Measurements from ENCODE around the gene GUCA1A. TPM values are rescaled to one million over a fixed set of nuclear protein-coding genes. Genes with fewer than 3 reads are reported as not detected.
"Not testable (repeated sequence)": the region's sequence is repeated elsewhere in the genome, so short reads cannot be mapped to it uniquely, and the experiment has no call there.

The GUCA1A gene
- total RNA-seq, 2 donors from 2014 or later = 0.14 to 0.21 TPM

GRCh38 chr6:42169780-42170179 lies 3.4 kb upstream of the GUCA1A start:
- H3K27me3 Mint-ChIP-seq (ENCODE audit: low read depth); DNase-seq; H3K4me3 Mint-ChIP-seq; H3K4me1 Mint-ChIP-seq (ENCODE audit: low read depth); ATAC-seq (replicated peaks in 1 of 2); H3K27ac Mint-ChIP-seq; H3K36me3 Mint-ChIP-seq (ENCODE audit: insufficient read depth in 2 of 2); H3K9me3 Mint-ChIP-seq: not testable (repeated sequence)

GRCh38 chr6:42171813-42172581 lies 1.2 kb upstream of the GUCA1A start:
- Mint-ChIP-seq H3K27me3 (ENCODE audit: low read depth) (no peaks in the 10 kb centered on the region), H3K27ac (no peak overlapping the region), H3K9me3 (no peaks in the 10 kb centered on the region), H3K4me3 (no peak overlapping the region), H3K4me1 (ENCODE audit: low read depth) (no peaks in the 10 kb centered on the region), H3K36me3 (ENCODE audit: insufficient read depth in 2 of 2) (no peaks in the 10 kb centered on the region)
- DNase-seq (no peak), ATAC-seq (replicated peaks in 1 of 2) (no peak)

DNA sequence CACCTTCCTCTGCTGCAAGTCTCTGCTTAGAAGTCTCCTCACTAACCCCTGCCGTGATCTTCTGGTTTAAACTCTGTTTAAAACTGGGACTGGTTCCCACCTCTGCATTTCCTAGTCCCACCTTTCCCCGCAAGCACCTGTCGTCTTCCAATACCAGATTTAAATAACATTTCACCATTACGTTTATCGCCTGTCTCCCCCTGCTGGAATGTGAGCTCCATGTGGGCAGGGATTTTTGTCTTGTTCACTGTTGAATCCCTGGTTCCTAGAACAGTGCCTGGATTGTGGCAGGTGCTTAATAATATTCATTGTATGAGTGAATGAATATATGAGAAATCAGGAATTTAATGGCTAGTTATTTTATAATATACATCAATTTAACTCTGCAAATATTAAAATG lies 2.7 kb downstream of the GUCA1A start:
- no peak overlapping the region for H3K4me3 Mint-ChIP-seq
- H3K4me1 Mint-ChIP-seq (ENCODE audit: low read depth) = peaks cover 13% of the 10 kb centered on the region
- H3K27ac Mint-ChIP-seq = no peak overlapping the region
- H3K27me3 Mint-ChIP-seq (ENCODE audit: low read depth) = peaks cover 11% of the 10 kb centered on the region
- DNase-seq = no peak
- no peaks in the 10 kb centered on the region for H3K9me3 Mint-ChIP-seq
- no peaks in the 10 kb centered on the region for H3K36me3 Mint-ChIP-seq (ENCODE audit: insufficient read depth in 2 of 2)
- ATAC-seq (replicated peaks in 1 of 2) = no peak

DNA sequence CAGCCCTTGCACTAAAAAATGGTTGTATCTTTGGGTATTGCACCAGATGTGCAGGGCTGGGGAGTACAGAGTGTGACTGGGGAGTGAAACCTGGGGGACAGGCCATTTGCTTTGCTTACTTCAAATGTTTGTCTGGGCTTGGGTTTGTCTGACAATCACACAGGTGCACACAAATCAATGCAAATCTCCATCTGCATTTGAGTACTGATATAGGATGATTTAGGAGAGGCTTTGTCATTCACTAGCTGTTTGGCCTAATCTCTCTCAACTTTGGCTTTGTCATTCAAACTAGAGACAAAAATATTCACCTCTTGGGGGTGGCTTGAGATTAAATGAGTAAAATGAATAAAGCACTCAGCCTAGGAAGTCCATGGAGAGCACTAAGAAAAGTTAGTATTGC lies 3.8 kb downstream of the GUCA1A start:
- no peaks in the 10 kb centered on the region for H3K9me3 Mint-ChIP-seq
- peaks cover 13% of the 10 kb centered on the region for H3K4me1 Mint-ChIP-seq (ENCODE audit: low read depth)
- no peak overlapping the region for H3K4me3 Mint-ChIP-seq
- H3K36me3 Mint-ChIP-seq (ENCODE audit: insufficient read depth in 2 of 2) = no peaks in the 10 kb centered on the region
- DNase-seq = no peak
- no peak for ATAC-seq (replicated peaks in 1 of 2)
- peak overlapping the region; percentile 23 for H3K27ac Mint-ChIP-seq
- peaks cover 11% of the 10 kb centered on the region for H3K27me3 Mint-ChIP-seq (ENCODE audit: low read depth)

DNA sequence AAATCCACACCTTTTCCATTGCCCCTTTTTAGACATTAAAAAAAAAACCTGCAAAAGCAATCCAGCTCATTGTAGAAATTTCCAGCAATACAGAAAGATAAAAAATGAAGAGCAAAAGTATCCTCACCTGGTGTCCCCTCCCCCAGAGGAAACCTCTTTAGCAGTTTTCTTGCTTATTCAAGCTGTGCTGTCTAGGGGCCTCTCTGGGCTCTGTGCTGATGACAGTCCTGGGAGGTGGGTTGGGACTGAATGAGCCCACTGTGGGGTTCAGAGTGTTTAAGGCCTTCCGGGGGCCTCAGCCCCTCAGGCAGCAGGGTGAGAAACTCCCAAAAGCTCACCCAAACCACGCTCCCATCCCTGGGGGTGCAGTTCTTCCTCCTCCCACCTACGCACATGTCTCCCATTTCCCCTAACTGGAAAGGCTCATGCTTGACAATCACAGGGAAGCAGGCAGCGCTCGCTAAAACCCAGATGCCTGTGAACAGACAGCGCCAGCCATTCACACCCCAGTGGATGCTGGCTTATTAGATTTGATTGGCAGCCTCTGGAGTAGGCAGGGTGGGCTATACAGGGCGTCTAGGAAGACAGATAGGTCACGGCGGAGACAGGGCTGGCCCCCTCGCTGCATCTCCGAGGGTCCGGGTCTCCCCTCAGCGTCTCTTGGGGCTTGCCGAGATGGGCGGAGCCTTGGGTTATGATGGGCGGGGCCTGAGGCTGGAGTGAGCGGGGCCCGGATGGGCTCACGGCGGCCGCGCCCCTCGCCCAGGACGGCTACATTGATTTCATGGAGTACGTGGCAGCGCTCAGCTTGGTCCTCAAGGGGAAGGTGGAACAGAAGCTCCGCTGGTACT lies 4.6 kb downstream of the GUCA1A start:
- Mint-ChIP-seq H3K9me3 (no peaks in the 10 kb centered on the region), H3K27ac (peak overlapping the region; percentile 23), H3K4me1 (ENCODE audit: low read depth) (peaks cover 13% of the 10 kb centered on the region), H3K36me3 (ENCODE audit: insufficient read depth in 2 of 2) (no peaks in the 10 kb centered on the region), H3K4me3 (peak overlapping the region; percentile 34 to 52), H3K27me3 (ENCODE audit: low read depth) (peaks cover 11% of the 10 kb centered on the region)
- ATAC-seq (replicated peaks in 1 of 2) (peak; percentile 41 to 72), DNase-seq (peak; percentile 24 to 50)

DNA sequence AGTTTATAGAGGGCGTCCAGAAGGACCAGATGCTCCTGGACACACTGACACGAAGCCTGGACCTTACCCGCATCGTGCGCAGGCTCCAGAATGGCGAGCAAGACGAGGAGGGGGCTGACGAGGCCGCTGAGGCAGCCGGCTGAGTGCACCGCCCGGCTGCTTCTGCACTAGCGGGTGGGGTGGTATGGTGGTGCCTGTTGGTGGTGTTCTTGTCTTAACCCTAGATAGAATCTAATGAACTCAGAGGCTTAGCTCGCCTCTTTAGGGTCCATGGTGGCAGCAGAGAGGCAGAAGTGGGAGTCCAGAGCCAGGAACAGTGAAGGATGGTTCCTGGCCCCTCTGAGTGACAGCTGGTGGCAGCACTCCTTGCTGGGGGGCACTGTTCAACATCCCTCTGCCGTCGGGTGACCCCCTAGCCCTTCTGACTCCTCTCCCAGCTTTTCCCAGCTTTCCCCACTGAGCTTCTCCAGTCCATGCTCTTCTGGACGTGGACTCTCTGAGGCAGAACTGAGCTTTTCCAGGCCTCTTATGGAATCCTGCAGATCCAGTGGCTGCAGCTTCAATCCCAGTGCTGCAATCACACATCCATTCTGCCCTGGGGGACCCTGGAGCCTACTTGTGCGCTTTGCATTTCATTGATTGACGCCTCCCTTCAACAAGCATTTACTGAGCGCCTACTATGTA lies 6.2 kb downstream of the GUCA1A start:
- Mint-ChIP-seq H3K9me3 (no peaks in the 10 kb centered on the region), H3K27me3 (ENCODE audit: low read depth) (peaks cover 11% of the 10 kb centered on the region), H3K27ac (no peak overlapping the region), H3K36me3 (ENCODE audit: insufficient read depth in 2 of 2) (no peaks in the 10 kb centered on the region), H3K4me1 (ENCODE audit: low read depth) (peaks cover 13% of the 10 kb centered on the region), H3K4me3 (no peak overlapping the region)
- ATAC-seq (replicated peaks in 1 of 2) = no peak
- DNase-seq = no peak

DNA sequence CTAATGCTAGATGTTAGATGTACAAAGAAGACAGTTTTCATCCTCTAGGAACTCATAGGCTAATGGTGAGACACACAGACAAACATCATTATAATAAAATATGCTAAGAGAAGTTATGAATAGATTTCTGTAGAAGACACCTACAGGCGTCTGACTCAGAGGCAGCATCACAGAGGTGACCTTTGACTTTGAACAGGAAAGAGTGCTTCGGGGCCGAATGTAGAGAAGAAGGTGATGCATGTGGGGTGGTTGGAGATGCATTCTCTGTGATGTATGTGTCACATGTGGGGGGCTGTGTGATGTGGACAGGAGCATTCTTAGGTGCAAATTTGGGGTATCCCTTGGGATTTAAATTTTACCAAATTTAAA lies 6.8 kb downstream of the GUCA1A start:
- H3K27ac Mint-ChIP-seq = peak overlapping the region; percentile 2
- peaks cover 11% of the 10 kb centered on the region for H3K27me3 Mint-ChIP-seq (ENCODE audit: low read depth)
- no peaks in the 10 kb centered on the region for H3K36me3 Mint-ChIP-seq (ENCODE audit: insufficient read depth in 2 of 2)
- no peaks in the 10 kb centered on the region for H3K9me3 Mint-ChIP-seq
- ATAC-seq (replicated peaks in 1 of 2) (peak; percentile 65 to 81), DNase-seq (peak; percentile 28 to 41)
- no peak overlapping the region for H3K4me3 Mint-ChIP-seq
- peaks cover 13% of the 10 kb centered on the region for H3K4me1 Mint-ChIP-seq (ENCODE audit: low read depth)

GRCh38 chr6:42182101-42182500 lies 8.9 kb downstream of the GUCA1A start:
- peaks cover 11% of the 10 kb centered on the region for H3K27me3 Mint-ChIP-seq (ENCODE audit: low read depth)
- ATAC-seq (replicated peaks in 1 of 2) (no peak), DNase-seq (no peak)
- H3K4me3 Mint-ChIP-seq = no peak overlapping the region
- no peaks in the 10 kb centered on the region for H3K9me3 Mint-ChIP-seq
- H3K27ac Mint-ChIP-seq = no peak overlapping the region
- H3K36me3 Mint-ChIP-seq (ENCODE audit: insufficient read depth in 2 of 2) = no peaks in the 10 kb centered on the region
- peaks cover 13% of the 10 kb centered on the region for H3K4me1 Mint-ChIP-seq (ENCODE audit: low read depth)

DNA sequence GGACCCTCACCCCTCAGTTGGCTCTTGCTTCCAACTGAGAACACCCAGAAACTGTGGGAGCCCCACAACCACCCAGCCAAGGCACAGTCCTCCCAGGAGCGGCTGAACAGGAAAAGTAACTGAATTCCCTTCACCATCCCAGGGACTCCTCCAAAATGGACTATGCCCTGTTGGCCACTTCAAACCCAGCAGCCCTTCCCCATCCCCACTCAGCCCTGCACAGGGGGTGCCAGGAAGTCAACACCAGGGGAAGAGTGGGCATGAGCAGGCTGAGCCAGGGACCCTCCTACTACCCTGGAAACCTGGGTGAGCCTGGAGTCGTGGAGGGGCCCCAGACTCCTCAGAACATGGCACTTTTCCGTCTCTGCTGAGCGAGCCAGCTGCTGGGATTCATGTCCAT lies 11.3 kb downstream of the GUCA1A start:
- DNase-seq (no peak), ATAC-seq (replicated peaks in 1 of 2) (no peak)
- Mint-ChIP-seq H3K36me3 (ENCODE audit: insufficient read depth in 2 of 2) (no peaks in the 10 kb centered on the region), H3K27ac (no peak overlapping the region), H3K4me3 (no peak overlapping the region), H3K27me3 (ENCODE audit: low read depth) (peaks cover 8% of the 10 kb centered on the region), H3K4me1 (ENCODE audit: low read depth) (peaks cover 9% of the 10 kb centered on the region), H3K9me3 (no peaks in the 10 kb centered on the region)

DNA sequence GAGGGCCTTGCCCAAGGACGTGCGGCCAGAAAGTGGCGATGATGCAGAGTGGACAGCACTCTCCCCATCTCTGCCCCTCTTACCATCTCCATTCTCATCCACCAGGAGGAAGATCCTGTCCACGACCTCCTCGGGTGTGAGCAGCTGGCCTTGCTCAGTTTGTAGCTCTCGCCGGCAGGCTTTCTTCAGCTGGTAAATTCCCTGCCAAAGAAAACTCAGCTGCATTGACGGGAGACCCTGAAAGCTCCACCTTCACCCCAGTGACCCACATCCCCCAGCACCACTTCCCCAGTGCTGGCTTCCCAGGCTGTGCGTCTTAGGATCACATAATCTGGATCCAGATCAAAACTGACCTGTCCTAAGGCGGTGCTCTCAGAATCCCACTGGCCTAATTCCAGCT lies 12.4 kb downstream of the GUCA1A start:
- Mint-ChIP-seq H3K36me3 (ENCODE audit: insufficient read depth in 2 of 2) (no peaks in the 10 kb centered on the region), H3K9me3 (no peaks in the 10 kb centered on the region), H3K27ac (no peak overlapping the region), H3K4me3 (no peak overlapping the region), H3K4me1 (ENCODE audit: low read depth) (peaks cover under 1% of the 10 kb centered on the region), H3K27me3 (ENCODE audit: low read depth) (no peaks in the 10 kb centered on the region)
- ATAC-seq (replicated peaks in 1 of 2) (no peak), DNase-seq (no peak)

GRCh38 chr6:42188406-42188805 lies 15.2 kb downstream of the GUCA1A start:
- no peak overlapping the region for H3K27ac Mint-ChIP-seq
- no peak for DNase-seq
- H3K27me3 Mint-ChIP-seq (ENCODE audit: low read depth) = no peaks in the 10 kb centered on the region
- H3K9me3 Mint-ChIP-seq = no peaks in the 10 kb centered on the region
- no peaks in the 10 kb centered on the region for H3K36me3 Mint-ChIP-seq (ENCODE audit: insufficient read depth in 2 of 2)
- H3K4me1 Mint-ChIP-seq (ENCODE audit: low read depth) = peaks cover 5% of the 10 kb centered on the region
- no peak overlapping the region for H3K4me3 Mint-ChIP-seq
- no peak for ATAC-seq (replicated peaks in 1 of 2)

- H3K4me3 Mint-ChIP-seq = no peak overlapping the region
Measured at GRCh38 chr6:42190554-42191183, 17.5 kb downstream of the GUCA1A start.

DNA sequence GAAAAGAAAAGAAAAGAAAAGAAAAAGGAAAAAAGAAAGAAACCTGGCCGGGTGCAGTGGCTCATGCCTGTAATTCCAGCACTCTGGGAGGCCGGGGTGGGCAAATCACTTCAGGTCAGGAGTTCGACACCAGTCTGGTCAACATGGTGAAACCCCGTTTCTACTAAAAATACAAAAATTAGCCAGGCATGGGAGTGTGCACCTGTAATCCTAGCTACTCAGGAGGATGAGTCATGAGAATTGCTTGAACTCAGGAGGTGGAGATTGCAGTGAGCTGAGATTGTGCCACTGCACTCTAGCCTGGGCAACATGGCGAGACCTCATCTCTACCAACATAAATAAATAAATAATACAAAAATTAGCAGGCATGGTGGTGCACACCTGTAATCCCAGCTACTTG lies 19.2 kb downstream of the GUCA1A start:
- ATAC-seq (replicated peaks in 1 of 2); H3K4me1 Mint-ChIP-seq (ENCODE audit: low read depth); H3K27ac Mint-ChIP-seq; H3K27me3 Mint-ChIP-seq (ENCODE audit: low read depth); H3K4me3 Mint-ChIP-seq; H3K36me3 Mint-ChIP-seq (ENCODE audit: insufficient read depth in 2 of 2); DNase-seq; H3K9me3 Mint-ChIP-seq: not testable (repeated sequence)

More at GRCh38 chr6:42190554-42191183, 17.5 kb downstream of the GUCA1A start:
- DNase-seq = no peak
- Mint-ChIP-seq H3K9me3 (no peaks in the 10 kb centered on the region), H3K36me3 (ENCODE audit: insufficient read depth in 2 of 2) (no peaks in the 10 kb centered on the region), H3K4me1 (ENCODE audit: low read depth) (peaks cover 5% of the 10 kb centered on the region), H3K27me3 (ENCODE audit: low read depth) (no peaks in the 10 kb centered on the region), H3K27ac (no peak overlapping the region)
- ATAC-seq (replicated peaks in 1 of 2) = no peak

Measured in activated T-cell treated with anti-CD3 and anti-CD28 coated beads, Interleukin-2, amount 50 U/mL, for 72 hours (primary cell).